Adrenal gland (tissue), 12 donors: ENCODE data around the gene ZNF878. TPM values are rescaled to one million over a fixed set of nuclear protein-coding genes. Genes with fewer than 3 reads are reported as not detected.
A peak's percentile ranks its signal among the peaks of the same experiment; 100 is the strongest.

Experiments used
- DNase-seq, 7 donors: peaks; one replicate each; pipeline ENCODE4 v3.0.0-alpha.2; 2019 to 2020
- H3K27ac ChIP-seq, 5 donors: fragments of 200-600 bp; sonication (generic) in 4 of 5; 1 replicate in 3 of 5; 2 replicates in 2 of 5; pipeline versions ENCODE4 v1.5.1 to v1.8.0; 2016 to 2020; ENCODE audit warnings: mild to moderate bottlenecking in 1 of 5
- H3K27me3 ChIP-seq: fragments of 200-600 bp; 2 replicates; pipeline ENCODE4 v1.8.0; 2021
- H3K36me3 ChIP-seq, 2 donors: fragments of 200-600 bp; replicated peaks in 1 of 2; 1 replicate in 1 of 2; 2 replicates in 1 of 2; pipeline versions ENCODE4 v1.5.1 to v1.8.0; 2018 to 2022
- H3K4me1 ChIP-seq, 2 donors: fragments of 200-600 bp; replicated peaks in 1 of 2; 1 replicate in 1 of 2; 2 replicates in 1 of 2; pipeline versions ENCODE4 v1.5.1 to v1.8.0; 2018 to 2021
- H3K4me3 ChIP-seq, 4 donors: fragments of 200-600 bp; sonication (generic) in 3 of 4; one replicate each; pipeline ENCODE4 v1.5.1; 2016 to 2018
- H3K9me3 ChIP-seq, 3 donors: fragments of 200-600 bp; sonication (generic) in 1 of 3; replicated peaks in 1 of 3; 1 replicate in 2 of 3; 2 replicates in 1 of 3; pipeline versions ENCODE4 v1.5.1 to v1.8.0; 2016 to 2021
- CTCF ChIP-seq, 6 experiments: fragments of 450-650 bp in 4 of 6; fragments of 200-600 bp in 2 of 6; sonication (generic) in 1 of 6; IDR thresholded peaks; 1 replicate in 5 of 6; 2 replicates in 1 of 6; pipeline versions ENCODE4 v1.5.1 to v1.8.0; 2016 to 2021; ENCODE audit warnings: antibody characterized with exemption in 6 of 6, mild to moderate bottlenecking in 2 of 6, moderate library complexity in 1 of 6
- POLR2A ChIP-seq, 2 donors: fragments of 450-650 bp; IDR thresholded peaks; one replicate each; pipeline ENCODE4 v1.6.1; 2017; ENCODE audit warnings: antibody characterized with exemption in 2 of 2, mild to moderate bottlenecking in 2 of 2, moderate library complexity in 1 of 2
- WGBS, 4 donors: extraction: QIAGEN DNeasy Blood & Tissue Kit in 2 of 4; methylation state at CpG; one replicate each; pipeline versions ENCODE4 v1.1.5 to v1.1.7; 2013 to 2017; 5-methylcytosine and 5-hydroxymethylcytosine counted together
- intact Hi-C, 2 donors: fragments of 100-400 bp; cut with DNase I; formaldehyde crosslinking; loops; one replicate each; pipeline versions ENCODE4 v1.14.1 to v1.15.0; 2022 to 2023
- polyA plus RNA-seq, 3 donors: library from polyadenylated mRNA; stranded (reverse); fragments of 200-250 nt in 2 of 3; fragments of 350-450 nt in 1 of 3; fragmentation: Illumina TruSeq in 1 of 3; extraction: RNeasy Lipid Tissue Mini Kit (QIAGEN cat#74804) in 1 of 3; gene quantifications; one replicate each; pipeline ENCODE4 v1.2.3, GENCODE V29; 2013 to 2014
- total RNA-seq, 9 donors: library from RNA; depleted of rRNA in 4 of 9; stranded (reverse); fragments of >200 nt in 4 of 9; fragments of 120-200 nt in 1 of 9; fragmentation: NEBNext Ultra II Directional in 1 of 9; extraction: Animal tissue kit (Norgen Biotek cat#: 25700) in 1 of 9; gene quantifications; one replicate each; pipeline versions ENCODE4 v1.1.0 to v1.2.4, GENCODE V29; 2013 to 2023
- donor health status: healthy with polysubstance abuse.
- donor health status: Bipolar disorder and iron deficiency.
- donor health status: DM: yes; HTN: yes; CAD: no.
- donor health status: DM: no; HTN: no; CAD: no.
- donor health status: DM: no; HTN: no; CAD: no.
- donor health status: DM: yes; HTN: yes; CAD: no.

The ZNF878 gene
- total and polyA plus RNA-seq, 12 donors = 0.20 to 0.68 (median 0.28) TPM; not detected in 1

- H3K27me3 ChIP-seq = no peaks in the 10 kb centered on the region
- intact Hi-C loops = no loop called here
- WGBS, 4 donors = 89 to 94% (median 92%) methylated on average over 2 of the region's 2 CpGs
- H3K27ac ChIP-seq = no peak overlapping the region
- H3K9me3 ChIP-seq = peaks cover 4 to 44% (median 5%) of the 10 kb centered on the region in 3 donors
- no peak overlapping the region for H3K4me3 ChIP-seq
- no peak for TF ChIP-seq POLR2A (IDR thresholded peaks at IDR 0.05)
- no peak for TF ChIP-seq CTCF (IDR thresholded peaks at IDR 0.05)
- no peak for DNase-seq
- H3K4me1 ChIP-seq = no peaks in the 10 kb centered on the region
- peaks cover 0 to 26% of the 10 kb centered on the region in 2 donors for H3K36me3 ChIP-seq
Measured at GRCh38 chr19:12015753-12016116, 37.0 kb downstream of the ZNF878 start.

- no peaks in the 10 kb centered on the region for H3K27me3 ChIP-seq
- H3K36me3 ChIP-seq = peaks cover 0 to 26% of the 10 kb centered on the region in 2 donors
- H3K4me1 ChIP-seq = no peaks in the 10 kb centered on the region
- intact Hi-C loops = no loop called here
- 94 to 98% (median 97%) methylated on average over 9 of the region's 9 CpGs for WGBS, 4 donors
- H3K27ac ChIP-seq = no peak overlapping the region
- peaks cover 4 to 44% (median 5%) of the 10 kb centered on the region in 3 donors for H3K9me3 ChIP-seq
- no peak for TF ChIP-seq CTCF (IDR thresholded peaks at IDR 0.05)
- no peak for TF ChIP-seq POLR2A (IDR thresholded peaks at IDR 0.05)
- H3K4me3 ChIP-seq = peak overlapping the region in 1 of 4 donors; percentile 6
- no peak for DNase-seq
Measured at GRCh38 chr19:12015015-12015752, 37.6 kb downstream of the ZNF878 start.

DNA sequence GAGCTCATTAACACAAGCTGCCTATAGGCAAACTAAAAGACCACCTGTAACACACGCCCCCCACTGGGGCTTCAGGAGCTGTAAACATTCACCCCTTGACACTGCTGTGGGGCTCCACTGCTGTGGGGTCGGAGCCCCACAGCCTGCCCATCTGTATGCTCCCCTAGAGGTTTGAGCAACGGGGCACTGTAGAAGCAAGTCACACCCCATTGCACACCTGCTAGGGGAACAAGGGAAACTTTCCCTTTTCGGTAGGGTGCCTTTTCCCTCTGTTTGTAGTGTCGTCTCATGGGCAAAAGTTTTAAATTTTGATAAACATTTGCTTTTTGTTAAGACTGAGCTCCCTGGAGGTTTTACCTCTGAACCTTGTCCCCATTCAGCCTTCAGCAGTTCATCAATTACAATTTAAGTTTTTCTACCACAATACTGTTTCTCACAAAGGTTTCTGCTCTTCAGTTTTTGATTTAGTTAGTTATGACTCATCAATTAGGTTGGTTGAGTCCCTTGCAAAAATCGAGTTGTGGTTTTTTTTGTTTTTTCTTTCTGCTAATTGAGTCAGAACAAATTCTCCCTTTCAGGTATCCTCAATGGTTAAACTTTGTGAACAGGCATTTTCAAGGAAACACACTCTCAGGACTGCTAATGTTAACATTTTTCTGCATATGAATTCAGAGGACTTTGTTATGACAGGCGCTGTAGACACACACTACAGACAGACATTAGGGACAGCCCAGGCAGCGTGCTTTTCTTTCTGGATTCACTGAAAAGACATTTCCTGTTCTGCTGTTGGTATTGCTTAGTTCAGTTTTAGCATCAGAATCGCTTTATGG, 52.4 kb downstream of the ZNF878 start:
- H3K27me3 ChIP-seq = no peaks in the 10 kb centered on the region
- no peaks in the 10 kb centered on the region for H3K9me3 ChIP-seq
- WGBS, 4 donors = 80 to 89% (median 84%) methylated on average over 9 of the region's 9 CpGs
- intact Hi-C loops = no loop called here
- no peaks in the 10 kb centered on the region for H3K36me3 ChIP-seq
- H3K4me3 ChIP-seq = no peak overlapping the region
- H3K27ac ChIP-seq = no peak overlapping the region
- no peak for TF ChIP-seq CTCF (IDR thresholded peaks at IDR 0.05)
- no peak for TF ChIP-seq POLR2A (IDR thresholded peaks at IDR 0.05)
- H3K4me1 ChIP-seq = no peaks in the 10 kb centered on the region
- DNase-seq = no peak

GRCh38 chr19:11995174-11995573, 57.6 kb downstream of the ZNF878 start:
- Histone ChIP-seq H3K4me3 (no peak overlapping the region), H3K9me3 (no peaks in the 10 kb centered on the region), H3K27ac (no peak overlapping the region), H3K27me3 (no peaks in the 10 kb centered on the region), H3K4me1 (no peaks in the 10 kb centered on the region), H3K36me3 (no peaks in the 10 kb centered on the region)
- TF ChIP-seq CTCF (IDR thresholded peaks at IDR 0.05) (no peak), POLR2A (IDR thresholded peaks at IDR 0.05) (no peak)
- DNase-seq = no peak
- 64 to 100% (median 92%) methylated on average over 1 of the region's 1 CpG for WGBS, 4 donors
- intact Hi-C loops = no loop called here
